HG03558 (cell line): ENCODE measurements around the gene COCH.
"Not testable (repeated sequence)": the region's sequence is repeated elsewhere in the genome, so short reads cannot be mapped to it uniquely, and the experiment has no call there.

Experiments used
- ATAC-seq: cut with Tn5 transposase; IDR thresholded peaks from one replicate; pipeline ENCODE4 v1.9.1; 2021; ENCODE audit warnings: moderate number of reproducible peaks; ENCODE audit not compliant: unreplicated experiment; ENCODE audit errors: extremely low read depth

Gene COCH

GRCh38 chr14:30874999-30875787, 834 bp downstream of the COCH start:
- ATAC-seq: no peak

DNA sequence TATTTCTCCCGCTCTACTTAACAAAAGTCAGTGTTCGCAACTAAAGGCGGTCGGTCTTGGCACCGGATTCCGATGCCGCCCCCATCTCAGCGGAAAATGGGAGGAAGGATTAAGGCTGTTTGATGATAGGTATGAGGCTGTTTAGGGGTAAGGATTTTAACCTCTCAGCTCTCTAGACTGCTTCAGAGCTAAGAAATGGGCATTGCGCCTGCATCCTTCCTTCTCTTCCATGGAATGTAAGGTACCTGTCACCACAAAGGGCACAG, 1.4 kb downstream of the COCH start:
- no peak for ATAC-seq

DNA sequence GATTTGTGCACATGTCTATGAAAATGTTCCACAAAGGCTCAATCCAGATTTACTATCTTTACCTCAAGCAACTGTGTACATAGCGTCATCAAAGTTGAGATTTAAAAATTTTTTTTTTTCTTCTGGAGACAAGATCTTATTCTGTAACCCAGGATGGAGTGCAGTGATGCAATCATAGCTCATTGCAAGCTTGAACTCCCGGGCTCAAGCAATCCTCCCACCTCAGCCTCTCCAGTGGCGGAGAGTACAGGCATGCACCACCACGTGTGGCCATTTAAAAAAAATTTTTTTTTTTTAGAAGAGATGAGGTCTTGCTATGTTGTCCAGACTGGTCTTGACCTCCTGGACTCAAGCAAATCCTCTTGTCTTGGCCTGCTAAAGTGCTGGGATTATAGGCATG, 2.3 kb downstream of the COCH start:
- ATAC-seq: no peak

DNA sequence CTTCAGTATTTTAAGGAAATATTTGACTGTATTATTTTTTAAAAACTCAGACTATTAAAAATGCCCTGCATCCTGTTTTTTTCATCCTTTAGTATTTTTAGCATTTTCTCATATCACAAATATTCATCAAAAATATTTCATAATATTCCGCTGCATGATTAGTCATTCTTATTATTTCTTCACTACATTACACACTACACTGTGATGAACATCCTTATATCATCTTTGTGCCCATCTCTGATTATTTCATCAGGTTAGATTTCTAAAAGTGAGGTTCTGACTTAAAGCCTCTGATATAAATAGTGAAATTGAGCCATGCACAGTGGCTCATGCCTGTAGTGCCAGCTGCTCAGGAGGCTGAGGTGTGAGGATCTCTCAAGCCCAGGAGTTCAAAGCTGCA, 8.1 kb downstream of the COCH start:
- ATAC-seq: no peak

- ATAC-seq: no peak
Measured at GRCh38 chr14:30883508-30884294, 9.3 kb downstream of the COCH start.

GRCh38 chr14:30884901-30885300, 10.5 kb downstream of the COCH start:
- no peak for ATAC-seq

DNA sequence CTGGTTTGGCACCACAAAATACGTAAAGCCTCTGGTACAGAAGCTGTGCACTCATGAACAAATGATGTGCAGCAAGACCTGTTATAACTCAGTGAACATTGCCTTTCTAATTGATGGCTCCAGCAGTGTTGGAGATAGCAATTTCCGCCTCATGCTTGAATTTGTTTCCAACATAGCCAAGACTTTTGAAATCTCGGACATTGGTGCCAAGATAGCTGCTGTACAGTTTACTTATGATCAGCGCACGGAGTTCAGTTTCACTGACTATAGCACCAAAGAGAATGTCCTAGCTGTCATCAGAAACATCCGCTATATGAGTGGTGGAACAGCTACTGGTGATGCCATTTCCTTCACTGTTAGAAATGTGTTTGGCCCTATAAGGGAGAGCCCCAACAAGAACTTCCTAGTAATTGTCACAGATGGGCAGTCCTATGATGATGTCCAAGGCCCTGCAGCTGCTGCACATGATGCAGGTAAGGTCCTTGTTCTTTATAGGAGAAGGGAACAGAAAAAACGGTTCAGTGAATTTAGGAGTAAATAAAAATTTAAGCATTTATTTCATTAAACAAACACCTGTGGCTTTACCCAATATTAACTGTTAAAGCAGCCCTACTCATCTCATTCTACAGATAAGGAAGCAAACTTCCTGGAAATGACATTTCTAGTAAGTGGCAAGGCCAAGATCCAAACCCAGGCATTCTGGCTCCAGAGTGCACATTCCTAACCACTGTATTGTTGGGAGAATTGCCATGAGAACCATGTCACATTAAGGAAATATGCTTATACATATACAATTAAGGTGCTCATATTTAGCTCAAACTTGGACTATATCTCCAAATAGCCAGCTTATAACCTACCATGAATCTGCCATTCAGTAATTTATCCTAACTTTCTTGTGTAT, 11.7 kb downstream of the COCH start:
- no peak for ATAC-seq

DNA sequence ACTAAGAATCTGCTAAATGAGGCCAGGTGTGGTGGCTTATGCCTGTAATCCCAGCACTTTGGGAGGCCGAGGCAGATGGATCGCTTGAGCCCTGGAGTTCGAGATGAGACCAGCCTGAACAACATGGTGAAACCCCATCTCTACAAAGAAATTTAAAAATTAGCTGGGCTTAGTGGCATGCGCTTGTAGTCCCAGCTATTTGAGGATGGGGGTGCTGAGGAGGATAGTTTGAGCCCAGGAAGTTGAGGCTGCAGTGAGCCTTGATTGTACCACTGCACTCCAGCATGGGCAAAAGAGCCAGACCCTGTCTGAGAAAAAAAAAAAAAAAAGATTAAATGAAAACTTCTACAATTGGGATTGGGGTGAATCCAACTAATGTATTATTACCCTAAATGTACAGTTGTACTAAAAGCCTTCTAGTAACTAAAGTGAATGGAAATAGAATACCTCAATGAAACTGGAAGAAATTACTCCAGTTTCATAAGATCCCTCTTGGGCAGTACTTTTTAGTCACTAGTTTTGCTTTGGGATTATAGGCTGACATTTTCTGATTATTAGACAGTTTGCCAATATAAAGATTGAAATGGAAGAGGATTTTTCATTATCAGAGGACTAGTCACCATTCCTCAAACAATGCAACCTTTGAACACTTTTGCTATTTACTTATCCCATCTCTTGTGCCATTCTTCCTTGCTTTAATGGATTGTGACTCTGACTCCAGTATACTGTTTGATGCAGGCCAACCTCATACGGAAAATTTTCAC, 14.3 kb downstream of the COCH start:
- ATAC-seq: no peak

DNA sequence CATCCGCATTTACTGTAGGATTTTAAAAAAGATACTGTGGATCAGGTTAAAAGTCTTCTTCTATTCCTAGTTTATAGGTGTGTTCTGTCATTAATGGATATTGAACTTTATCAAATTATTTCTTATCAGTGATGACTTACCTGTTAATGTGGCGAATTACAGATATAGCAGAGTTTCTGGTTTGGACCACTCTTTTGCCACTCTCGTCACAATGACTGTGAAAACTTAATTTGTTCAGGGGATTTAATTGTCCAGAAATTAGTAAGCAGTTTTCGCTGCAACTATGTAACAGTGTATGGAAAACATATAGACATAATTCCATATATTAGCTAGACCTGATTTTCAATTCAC, 14.9 kb downstream of the COCH start:
- ATAC-seq: no peak

GRCh38 chr14:30893819-30894218, 19.5 kb downstream of the COCH start:
- ATAC-seq: no peak

DNA sequence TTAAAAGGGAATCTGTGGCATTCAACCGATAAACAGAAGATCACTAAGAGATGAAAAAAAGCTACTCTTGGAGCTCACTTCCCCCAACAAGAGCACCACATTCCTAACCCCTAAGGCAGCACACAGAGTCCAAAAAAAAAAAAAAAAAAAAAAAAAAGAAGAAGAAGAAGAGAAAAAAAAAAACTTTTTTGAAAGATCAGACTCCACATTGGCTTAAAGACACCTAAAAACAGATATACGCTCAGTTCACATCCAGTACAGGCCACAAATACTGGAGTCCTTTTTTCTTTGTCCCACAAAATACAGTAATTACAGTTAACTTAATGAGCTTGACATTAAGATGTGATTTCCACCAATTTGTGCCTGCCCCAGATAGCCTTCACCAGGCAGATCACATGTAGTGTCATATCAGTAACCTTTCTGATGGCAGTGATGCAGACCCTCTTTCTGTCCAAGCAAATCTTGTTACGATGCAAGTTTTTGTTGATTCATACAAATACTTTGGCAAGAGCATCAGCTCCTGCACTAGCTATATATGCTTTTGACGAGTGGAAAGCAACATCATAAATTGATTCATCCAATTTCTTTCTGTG, 20.7 kb downstream of the COCH start:
- ATAC-seq: no peak

DNA sequence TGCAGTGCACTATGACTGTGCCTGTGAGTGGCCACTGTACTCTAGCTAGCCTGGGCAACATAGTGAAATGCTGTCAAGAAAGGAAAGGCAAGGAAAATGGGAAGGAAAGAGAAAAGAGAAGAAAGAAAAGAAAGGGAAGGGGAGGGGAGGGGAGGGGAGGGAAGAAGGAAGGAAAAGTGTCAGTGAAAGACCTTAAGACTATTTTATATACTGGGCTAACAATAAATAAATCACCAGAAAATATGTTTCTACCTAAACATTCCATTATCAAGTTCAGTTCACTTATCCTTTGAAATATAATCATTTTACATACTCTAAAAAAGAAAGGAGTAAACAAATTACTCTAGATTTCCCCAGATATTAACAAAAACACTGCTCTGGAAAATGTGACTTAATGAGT, 22.1 kb downstream of the COCH start:
- no peak for ATAC-seq

GRCh38 chr14:30897121-30897520, 22.8 kb downstream of the COCH start:
- ATAC-seq: not testable (repeated sequence)

- ATAC-seq: no peak
Measured at GRCh38 chr14:30903285-30904124, 29.1 kb downstream of the COCH start.

DNA sequence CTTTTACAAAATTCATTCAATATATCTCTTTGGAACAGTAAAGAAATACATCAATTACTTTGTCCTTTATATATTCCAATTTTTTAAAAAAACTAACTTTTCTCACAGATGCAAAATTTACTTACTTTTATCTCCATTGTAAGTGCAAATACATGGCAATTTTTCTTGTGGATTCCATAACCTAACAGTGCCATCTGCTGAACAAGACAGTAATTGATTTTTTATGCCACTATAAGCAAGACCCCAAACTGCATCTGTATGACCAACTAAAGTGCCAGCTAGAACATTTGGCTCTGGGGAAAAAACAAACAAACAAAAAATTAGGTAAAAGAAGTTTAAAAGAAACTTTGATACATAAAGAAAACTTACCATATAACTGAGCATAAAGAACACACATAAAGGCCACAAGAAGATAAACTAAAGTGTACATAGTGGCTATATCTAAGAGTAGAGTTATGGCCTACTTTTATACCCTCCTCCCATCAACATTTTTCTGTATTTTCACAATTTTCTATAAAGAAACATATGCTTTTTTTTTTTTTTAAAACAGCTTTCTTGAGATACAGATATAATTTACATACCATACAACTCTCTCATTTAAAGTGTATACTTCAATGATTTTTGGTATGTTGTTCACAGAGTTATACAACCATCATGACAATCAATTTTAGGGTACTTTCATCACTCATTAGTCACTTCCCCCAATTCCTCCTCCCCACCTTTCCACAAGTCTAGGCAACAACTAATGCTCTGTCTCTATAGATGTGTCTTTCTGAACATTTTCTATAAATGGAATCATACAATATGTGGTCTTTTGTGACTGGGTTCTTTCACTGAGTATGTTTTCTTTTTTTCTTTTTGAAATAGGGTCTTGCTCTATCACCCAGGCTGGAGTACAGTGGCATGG, 32.6 kb downstream of the COCH start:
- no peak for ATAC-seq

- ATAC-seq: no peak
Measured at GRCh38 chr14:30907659-30908057, 33.3 kb downstream of the COCH start.

- no peak for ATAC-seq
Measured at GRCh38 chr14:30908826-30909225, 34.5 kb downstream of the COCH start.

DNA sequence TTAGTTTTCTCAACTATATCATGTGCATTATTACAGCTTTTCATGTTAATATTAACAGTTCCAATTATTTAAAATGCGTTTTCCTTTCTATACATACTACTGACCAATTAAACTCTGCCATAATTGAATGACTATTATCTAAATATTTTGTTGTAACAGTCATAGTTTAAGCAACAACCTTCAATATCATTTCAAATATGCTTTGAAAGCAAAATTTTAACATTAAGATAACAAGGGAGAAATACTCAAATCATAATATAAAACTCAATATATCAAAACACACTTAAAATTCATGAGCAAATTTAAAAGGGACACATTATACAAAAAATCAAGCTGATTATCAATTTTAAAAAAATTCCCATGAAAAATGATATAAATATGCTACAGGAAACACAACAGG, 40.5 kb downstream of the COCH start:
- ATAC-seq: no peak
